ENCODE results near the gene NPPC.

DNA sequence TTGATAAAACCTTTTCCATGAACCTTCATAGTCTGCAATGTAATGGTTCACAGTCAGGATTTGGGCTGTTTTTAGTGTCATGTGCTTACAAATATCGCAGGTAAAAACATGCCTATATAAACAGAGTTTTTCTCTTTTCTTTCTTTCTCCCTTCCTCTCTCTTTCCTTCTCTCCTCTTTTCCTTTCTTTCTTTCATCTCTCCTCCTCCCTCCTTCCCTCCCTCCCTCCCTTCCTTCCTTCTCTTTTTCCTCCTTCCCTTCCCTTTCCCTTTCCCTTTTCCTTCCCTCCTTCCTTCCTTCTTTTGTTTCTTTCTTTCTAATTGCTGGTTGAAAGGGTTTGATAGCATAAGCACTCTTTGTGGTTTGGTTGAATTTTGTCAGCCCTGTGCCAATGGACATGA, 9.6 kb upstream of the NPPC start:
- TF ChIP-seq RAD21 (IDR thresholded peaks at IDR 0.05; ENCODE audit: low read depth) (no peak), TEAD4 (IDR thresholded peaks at IDR 0.05) (no peak), EP300 (IDR thresholded peaks at IDR 0.05; ENCODE audit: borderline replicate concordance) (no peak), MAX (IDR thresholded peaks at IDR 0.05) (no peak), CEBPB (IDR thresholded peaks at IDR 0.05) (no peak), ZBTB7A (IDR thresholded peaks at IDR 0.05; ENCODE audit: low read depth) (no peak), EGR1 (IDR thresholded peaks at IDR 0.05) (no peak), TAF1 (IDR thresholded peaks at IDR 0.05; ENCODE audit: low read depth) (no peak), NFIC (IDR thresholded peaks at IDR 0.05) (no peak), YY1 (IDR thresholded peaks at IDR 0.05; ENCODE audit: low read depth) (no peak)
- TF ChIP-seq, protein P1, sequence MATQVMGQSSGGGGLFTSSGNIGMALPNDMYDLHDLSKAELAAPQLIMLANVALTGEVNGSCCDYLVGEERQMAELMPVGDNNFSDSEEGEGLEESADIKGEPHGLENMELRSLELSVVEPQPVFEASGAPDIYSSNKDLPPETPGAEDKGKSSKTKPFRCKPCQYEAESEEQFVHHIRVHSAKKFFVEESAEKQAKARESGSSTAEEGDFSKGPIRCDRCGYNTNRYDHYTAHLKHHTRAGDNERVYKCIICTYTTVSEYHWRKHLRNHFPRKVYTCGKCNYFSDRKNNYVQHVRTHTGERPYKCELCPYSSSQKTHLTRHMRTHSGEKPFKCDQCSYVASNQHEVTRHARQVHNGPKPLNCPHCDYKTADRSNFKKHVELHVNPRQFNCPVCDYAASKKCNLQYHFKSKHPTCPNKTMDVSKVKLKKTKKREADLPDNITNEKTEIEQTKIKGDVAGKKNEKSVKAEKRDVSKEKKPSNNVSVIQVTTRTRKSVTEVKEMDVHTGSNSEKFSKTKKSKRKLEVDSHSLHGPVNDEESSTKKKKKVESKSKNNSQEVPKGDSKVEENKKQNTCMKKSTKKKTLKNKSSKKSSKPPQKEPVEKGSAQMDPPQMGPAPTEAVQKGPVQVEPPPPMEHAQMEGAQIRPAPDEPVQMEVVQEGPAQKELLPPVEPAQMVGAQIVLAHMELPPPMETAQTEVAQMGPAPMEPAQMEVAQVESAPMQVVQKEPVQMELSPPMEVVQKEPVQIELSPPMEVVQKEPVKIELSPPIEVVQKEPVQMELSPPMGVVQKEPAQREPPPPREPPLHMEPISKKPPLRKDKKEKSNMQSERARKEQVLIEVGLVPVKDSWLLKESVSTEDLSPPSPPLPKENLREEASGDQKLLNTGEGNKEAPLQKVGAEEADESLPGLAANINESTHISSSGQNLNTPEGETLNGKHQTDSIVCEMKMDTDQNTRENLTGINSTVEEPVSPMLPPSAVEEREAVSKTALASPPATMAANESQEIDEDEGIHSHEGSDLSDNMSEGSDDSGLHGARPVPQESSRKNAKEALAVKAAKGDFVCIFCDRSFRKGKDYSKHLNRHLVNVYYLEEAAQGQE (IDR thresholded peaks at IDR 0.05; ENCODE audit: low read depth), result no peak
